Inferior parietal cortex (tissue), 1 donor: Measurements from ENCODE around the gene ITGA2.

Experiments used
- DNase-seq: peaks from one replicate; pipeline ENCODE4 v3.0.0-alpha.2; 2016; ENCODE audit errors: extremely low spot score

The ITGA2 gene

DNA sequence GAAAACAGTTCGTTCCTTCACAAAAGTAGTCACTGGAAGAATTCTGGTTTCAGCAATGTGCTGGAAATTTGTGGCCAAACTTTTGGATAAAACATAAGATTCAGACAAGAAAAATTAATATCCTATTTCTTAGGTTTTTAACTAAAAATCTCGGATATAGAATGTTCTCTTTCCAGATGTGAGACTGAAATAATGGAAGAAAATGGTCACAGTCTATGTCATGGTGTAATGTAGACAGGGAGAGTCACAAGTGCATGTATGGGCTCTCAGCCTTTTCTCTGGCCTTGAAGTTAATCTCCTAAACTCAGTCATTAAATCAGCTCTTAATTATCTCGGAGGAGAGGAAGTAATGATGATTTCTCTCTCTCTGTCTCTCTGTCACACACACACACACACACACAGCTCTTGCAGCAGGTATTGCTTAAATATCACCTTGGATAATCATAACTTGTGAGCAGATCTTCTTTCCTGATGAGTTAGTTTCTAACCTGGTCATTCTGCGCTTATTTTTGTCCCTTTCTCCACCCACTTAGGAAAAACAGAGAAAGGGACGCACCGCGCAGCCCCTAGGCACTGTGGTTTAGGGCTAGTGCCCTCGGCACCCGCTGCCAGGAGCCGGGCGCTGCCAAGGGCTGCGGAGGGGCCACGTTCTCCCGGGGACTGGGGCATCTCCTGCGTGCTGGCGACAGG lies 672 bp upstream of the ITGA2 start:
- DNase-seq = no peak

DNA sequence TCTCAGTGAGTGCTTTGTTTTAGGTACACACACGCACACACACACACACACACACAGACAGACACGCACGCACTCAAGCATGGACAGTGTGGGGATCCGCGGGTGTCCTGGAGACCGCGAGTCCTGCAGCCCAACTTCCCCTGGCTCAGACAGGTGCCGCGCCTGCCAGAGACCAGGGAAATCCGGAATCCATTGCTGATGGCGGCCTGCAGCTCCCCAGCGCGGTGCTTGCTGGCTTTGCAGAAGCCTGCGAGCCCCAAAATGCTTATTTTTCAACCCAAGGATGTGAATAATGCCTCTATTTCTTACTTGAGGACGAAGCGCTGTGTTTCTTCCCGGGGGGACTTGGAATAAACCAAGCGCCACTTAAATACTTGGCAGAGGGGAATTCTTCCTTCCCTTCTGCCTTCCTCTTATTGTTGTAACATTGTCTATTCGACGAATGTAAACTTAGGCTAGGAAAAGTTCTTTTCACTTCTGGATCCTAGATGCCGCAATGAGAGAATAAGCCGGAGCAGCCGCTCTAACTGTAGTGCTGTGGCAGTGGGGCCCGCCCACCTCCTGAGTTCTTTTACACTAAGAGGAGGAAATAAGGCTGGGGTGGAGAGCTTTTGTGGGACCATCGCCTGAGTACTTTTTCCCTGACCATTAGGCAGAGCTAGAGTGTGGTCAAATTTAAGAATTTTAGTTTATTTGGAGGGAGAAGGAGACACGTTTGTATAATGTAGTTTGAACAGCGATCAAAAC lies 802 bp downstream of the ITGA2 start:
- DNase-seq = no peak

DNA sequence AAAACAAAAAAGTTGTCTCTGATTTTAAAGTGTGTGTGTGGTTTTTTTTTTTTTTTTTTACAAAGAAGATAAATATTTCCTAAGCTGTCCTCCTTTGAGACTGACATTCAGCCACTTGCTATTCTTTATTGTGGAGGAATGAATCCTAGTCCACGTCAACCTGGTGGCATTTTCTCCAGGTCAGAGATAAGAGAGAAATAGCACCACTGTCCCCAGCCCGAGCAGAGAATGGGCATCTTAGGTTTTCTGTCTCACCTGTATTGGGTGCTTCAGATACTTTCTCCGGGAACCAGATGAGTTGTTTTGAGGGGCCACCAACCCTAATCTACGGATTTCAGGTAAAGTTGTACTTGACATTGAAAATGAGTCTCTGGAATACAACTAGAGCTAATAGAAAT lies 1.4 kb downstream of the ITGA2 start:
- DNase-seq = no peak

- no peak for DNase-seq
Observed at GRCh38 chr5:52993367-52993766, 4.2 kb downstream of the ITGA2 start.

DNA sequence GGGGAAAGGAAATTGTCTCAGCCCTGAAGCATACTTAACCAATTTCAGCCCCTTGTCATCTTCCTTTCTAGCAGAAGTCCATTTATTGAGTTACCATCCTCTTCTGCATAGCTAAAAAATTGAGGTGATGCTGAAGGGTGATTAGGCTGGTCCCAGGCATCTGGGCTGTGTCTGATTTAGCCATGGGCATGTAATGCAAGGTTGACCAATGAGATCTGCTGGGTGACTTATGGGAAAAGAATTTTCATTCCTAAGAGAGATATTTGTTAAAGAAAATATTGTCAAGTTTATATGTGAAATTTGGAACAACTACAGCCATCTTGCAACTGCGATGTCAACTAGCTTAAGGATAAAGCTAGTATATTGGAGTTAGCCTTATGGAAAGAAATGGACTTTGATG lies 5.1 kb downstream of the ITGA2 start:
- DNase-seq = no peak

GRCh38 chr5:52995095-52995494 lies 5.9 kb downstream of the ITGA2 start:
- DNase-seq = no peak

DNA sequence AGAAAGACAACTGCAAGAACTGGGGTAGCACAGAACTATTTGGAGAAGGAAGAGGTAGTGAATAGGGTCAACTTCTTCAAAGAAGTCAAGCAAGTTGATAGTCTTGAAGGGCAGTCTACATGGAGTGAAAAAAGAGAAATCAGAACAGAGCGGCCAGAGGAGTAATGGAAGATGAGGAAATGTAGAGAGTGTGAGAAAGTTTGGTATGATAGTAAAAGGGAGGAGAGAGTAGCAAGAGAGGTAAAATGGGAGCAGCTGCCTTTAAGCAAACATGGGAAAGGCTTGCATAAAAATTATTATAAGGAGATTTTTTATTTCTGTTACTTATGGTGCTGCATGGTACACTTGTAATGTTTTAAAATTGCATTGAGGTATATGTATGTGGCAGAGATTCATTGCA lies 6.8 kb downstream of the ITGA2 start:
- no peak for DNase-seq

GRCh38 chr5:52996979-52997378 lies 7.8 kb downstream of the ITGA2 start:
- DNase-seq = no peak

- DNase-seq = peak; percentile 85
Observed at GRCh38 chr5:52997424-52997823, 8.3 kb downstream of the ITGA2 start.

DNA sequence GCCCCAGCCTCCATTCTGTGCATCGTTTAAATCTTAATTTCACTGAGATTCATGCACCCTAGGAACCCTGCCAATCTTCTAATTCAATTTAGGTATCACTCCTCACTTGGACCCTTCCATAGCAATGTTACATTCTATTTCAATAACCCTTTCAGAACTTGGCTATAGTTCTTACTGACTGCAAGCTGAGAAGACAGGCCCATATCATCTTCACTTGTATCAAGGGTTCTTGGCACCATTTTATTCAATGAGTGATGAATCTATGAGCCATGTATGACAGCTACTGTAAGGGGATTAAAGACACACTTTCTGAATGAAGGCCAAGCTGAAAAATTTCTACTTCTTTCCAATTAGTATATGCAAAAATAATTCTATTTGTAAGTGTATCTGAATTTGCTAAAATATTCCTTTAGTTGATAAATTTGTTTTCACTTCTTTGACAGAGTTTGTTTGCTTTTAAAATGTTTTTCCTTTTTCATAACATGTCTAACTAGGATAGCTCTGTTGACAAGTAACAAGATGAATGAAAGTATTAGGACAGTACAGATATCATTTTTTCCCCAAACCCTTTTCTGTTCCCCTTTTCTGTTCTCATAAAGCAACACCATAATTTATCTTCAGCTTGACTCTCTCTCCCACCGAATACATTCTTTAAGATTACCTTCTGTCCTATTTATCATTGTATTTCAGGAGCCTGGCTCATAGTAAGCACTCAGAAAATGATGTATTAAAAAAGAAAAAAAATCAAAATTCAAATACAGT lies 9.6 kb downstream of the ITGA2 start:
- no peak for DNase-seq

DNA sequence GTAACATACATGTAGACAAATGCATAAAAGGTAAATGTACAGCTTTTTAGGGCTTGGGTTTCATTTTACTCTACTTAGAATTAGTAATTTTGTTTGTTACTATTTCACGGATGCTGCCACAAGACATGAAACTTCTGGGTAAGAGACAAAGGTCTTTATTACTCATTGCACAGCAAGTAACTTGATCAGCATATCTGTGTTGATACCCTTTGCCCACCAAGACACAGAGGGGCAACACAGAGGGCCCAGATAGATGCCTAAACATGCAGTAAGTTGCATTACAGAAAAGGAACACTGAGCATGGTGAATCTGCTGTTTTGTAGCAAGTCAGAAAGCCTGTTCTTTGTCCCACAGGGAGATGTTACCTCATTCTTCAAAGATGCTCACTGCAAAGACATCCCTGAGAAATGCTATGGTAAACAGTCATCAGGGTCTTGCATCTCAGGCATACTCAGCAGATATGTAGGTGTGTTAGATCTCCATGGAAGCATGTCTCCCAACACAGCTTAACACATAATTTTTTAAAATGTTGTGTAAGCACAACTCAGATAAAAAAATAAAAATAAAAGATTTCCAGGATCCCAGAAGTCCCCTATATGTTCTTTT lies 10.3 kb downstream of the ITGA2 start:
- no peak for DNase-seq

DNA sequence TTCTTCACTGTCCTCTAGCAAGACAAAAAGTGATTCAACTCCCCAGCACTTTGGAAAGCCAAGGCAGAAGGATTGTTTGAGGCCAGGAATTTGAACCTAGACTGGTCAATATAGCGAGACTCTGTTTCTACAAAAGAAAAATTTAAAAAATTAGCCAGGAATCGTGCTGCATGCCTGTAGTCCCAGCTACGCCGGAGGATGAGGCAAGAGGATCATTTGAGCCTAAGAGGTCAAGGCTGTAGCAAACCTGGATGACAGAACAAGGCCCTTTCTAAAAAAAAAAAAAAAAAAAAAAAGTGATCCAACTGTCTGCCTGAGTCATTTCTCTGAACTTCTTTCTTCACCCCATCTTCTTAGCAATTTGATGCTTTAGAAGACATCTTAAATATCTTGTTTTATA lies 12.4 kb downstream of the ITGA2 start:
- no peak for DNase-seq

- DNase-seq = no peak
Observed at GRCh38 chr5:53002491-53002890, 13.3 kb downstream of the ITGA2 start.

DNA sequence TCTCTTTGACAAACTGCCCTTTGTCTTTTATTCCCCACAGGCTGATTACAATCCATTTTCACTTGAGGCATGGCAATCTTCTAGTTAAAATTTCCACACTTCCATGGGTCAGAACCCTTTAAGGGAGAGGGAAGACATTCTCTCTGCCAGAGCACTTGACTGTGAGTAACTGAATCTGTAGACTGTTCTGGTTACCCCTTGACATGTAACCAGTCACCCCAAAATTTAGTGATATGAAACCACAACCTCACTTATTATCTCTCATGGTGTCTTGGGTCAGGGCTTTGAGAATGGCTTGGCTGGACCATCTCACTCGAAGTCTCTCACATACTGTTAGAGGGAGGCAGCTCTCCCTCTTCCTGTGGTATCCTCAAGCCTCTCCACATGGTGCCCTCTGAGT lies 14.0 kb downstream of the ITGA2 start:
- no peak for DNase-seq

DNA sequence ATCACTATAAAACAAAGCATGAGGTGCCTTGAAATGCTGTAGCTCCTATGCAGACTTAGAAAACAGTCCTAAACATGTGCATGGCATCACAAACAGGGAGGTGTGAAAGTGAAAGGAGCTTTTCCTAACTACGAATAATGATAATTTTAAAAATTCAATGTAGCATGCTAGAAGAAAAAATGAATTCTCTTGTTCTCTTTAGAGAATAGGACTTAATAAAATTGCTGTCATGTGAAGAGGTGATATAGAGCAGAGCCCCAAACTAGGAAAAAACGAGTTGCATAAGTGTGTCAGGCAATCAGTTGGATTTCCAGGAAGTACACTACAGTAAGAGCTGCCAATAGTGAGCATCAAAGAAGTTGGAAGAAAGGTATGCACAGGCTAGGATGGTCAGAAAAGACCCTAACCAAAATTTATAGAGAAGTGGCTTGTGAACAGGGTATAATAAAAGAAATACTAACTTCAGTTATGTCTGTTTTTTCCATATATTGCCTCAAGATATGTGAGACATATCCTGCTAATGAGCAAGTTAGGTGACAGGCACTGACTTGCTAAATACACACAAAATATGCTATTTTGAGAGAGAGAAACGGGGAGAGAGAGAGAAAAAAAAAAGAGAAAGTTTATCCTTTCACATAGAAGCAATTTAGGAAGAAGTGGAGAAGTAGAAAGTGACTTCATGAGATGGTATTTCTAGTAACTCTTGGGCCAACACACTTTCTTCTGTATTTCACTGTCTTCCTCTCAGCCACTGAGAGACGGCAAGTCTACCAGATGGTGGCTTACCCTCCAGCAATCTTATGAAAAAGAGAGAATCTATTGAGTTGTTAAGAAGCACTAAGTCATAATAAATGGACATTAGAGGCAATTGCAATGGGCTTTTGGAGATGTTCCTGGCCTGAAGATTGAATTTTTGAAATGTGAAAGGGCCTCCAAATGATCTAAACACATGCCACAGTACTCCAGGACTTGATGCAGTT lies 18.0 kb downstream of the ITGA2 start:
- no peak for DNase-seq

DNA sequence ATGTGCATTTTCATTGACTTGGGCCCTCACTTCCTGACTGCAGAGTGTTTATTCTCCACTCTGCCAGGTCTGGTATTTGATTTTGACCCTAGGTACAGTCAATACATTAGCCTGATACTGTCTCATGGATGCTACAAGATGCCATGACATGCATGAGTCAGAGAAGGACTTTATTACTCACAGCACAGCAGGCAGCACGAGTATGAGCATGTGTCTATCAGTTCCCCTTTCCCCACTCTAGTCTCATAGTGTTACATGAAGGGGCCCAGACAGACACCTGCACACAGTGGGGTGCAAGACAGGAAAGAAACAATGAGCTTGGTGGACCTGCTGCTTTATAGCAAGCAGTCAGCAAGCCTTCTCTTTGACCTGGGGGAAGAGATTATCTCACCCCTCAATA lies 19.6 kb downstream of the ITGA2 start:
- DNase-seq = no peak

DNA sequence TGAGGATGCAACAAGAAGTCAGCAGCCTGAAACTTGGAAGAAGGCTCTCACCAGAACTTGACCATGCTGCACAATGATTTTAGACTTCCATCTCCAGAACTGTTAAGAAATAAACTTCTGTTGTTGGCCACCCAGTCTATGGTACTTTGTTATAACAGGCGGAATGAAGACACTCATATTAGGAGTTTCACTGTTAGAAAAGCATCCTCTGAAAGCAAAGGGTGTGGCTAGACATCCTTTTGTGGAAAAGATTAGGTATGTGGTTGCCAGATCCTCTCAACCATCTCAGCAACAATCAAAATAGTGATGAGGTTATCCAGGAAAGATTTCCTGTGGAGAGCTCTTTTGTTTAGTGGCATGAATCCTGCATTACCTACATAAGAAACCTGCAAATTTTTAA lies 20.7 kb downstream of the ITGA2 start:
- no peak for DNase-seq

DNA sequence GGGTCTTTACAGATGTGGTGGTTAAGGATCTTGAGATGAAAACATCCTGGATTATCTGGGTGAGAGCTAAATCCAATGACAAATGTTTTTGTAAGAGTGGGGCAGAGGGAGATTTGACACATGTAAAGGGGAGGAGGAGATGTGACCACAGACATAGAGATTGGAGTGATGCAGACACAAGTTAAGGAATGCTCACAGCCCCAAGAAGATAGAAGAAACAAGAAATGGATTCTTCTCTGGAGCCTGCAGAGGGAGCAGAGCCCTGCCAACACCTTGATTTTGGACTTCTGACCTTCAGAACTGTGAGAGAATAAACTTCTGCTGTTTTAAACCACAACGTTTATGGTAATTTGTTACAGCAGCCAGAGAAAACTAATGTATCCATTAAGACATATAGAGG lies 21.7 kb downstream of the ITGA2 start:
- no peak for DNase-seq

GRCh38 chr5:53011233-53011632 lies 22.1 kb downstream of the ITGA2 start:
- no peak for DNase-seq

DNA sequence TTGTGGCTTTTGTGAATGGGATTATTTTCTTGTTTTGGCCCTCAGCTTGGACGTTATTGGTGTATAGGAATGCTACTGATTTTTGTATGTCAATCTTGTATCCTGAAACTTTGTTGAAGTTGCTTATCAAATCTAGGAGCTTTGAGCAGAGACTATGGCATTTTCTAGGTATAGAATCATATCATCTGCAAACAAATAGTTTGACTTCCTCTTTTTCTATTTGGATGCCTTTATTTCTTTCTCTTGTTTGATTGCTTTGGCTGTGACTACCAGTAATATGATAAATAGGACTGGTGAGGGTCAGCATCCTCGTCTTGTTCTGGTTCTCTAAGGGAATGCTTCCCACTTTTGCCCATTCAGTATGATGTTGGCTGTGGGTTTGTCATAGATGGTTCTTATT lies 24.7 kb downstream of the ITGA2 start:
- no peak for DNase-seq

GRCh38 chr5:53017383-53017782 lies 28.2 kb downstream of the ITGA2 start:
- no peak for DNase-seq
